Hematopoietic multipotent progenitor cell treated with erythropoietin and hydrocortisone succinate and interleukin-3 and kit ligand, for 6 days (in vitro differentiated cells): ENCODE results near the gene PTPRD.
"Not testable (repeated sequence)": the region's sequence is repeated elsewhere in the genome, so short reads cannot be mapped to it uniquely, and the experiment has no call there.

Source experiments
- DNase-seq: peaks from one replicate; pipeline ENCODE4 v3.0.0-alpha.2; 2015

The PTPRD gene

GRCh38 chr9:8946461-8946860 lies 1666.3 kb downstream of the PTPRD start:
- DNase-seq, result no peak

- no peak for DNase-seq
These were observed 1669.4 kb downstream of the PTPRD start for GRCh38 chr9:8943392-8943791.

GRCh38 chr9:8940650-8941049 lies 1672.2 kb downstream of the PTPRD start:
- no peak for DNase-seq

GRCh38 chr9:8926461-8926860 lies 1686.3 kb downstream of the PTPRD start:
- DNase-seq, result no peak

- no peak for DNase-seq
These were observed 1688.2 kb downstream of the PTPRD start for GRCh38 chr9:8924562-8924961.

GRCh38 chr9:8920478-8921183 lies 1692.2 kb downstream of the PTPRD start:
- DNase-seq, result not testable (repeated sequence)

GRCh38 chr9:8917956-8918739 lies 1694.7 kb downstream of the PTPRD start:
- DNase-seq, result no peak

GRCh38 chr9:8916771-8917170 lies 1696.0 kb downstream of the PTPRD start:
- DNase-seq, result no peak

- no peak for DNase-seq
These were observed 1704.9 kb downstream of the PTPRD start for GRCh38 chr9:8907868-8908267.

GRCh38 chr9:8905731-8906130 lies 1707.1 kb downstream of the PTPRD start:
- no peak for DNase-seq

GRCh38 chr9:8904771-8905515 lies 1707.9 kb downstream of the PTPRD start:
- no peak for DNase-seq

GRCh38 chr9:8903077-8903476 lies 1709.7 kb downstream of the PTPRD start:
- DNase-seq, result no peak

- no peak for DNase-seq
These were observed 1711.7 kb downstream of the PTPRD start for GRCh38 chr9:8901146-8901545.

- peak; percentile 2 for DNase-seq
These were observed 1713.3 kb downstream of the PTPRD start for GRCh38 chr9:8899511-8899910.

GRCh38 chr9:8895861-8896224 lies 1717.0 kb downstream of the PTPRD start:
- DNase-seq, result peak; percentile 71

GRCh38 chr9:8895106-8895860 lies 1717.5 kb downstream of the PTPRD start:
- no peak for DNase-seq

- DNase-seq, result no peak
These were observed 1722.1 kb downstream of the PTPRD start for GRCh38 chr9:8890695-8891094.

GRCh38 chr9:8889100-8889499 lies 1723.7 kb downstream of the PTPRD start:
- DNase-seq, result no peak

GRCh38 chr9:8888591-8888990 lies 1724.2 kb downstream of the PTPRD start:
- no peak for DNase-seq

GRCh38 chr9:8887369-8887768 lies 1725.4 kb downstream of the PTPRD start:
- no peak for DNase-seq

- DNase-seq, result no peak
These were observed 1729.5 kb downstream of the PTPRD start for GRCh38 chr9:8883321-8883720.

GRCh38 chr9:8880060-8880459 lies 1732.7 kb downstream of the PTPRD start:
- DNase-seq, result no peak

- DNase-seq, result no peak
These were observed 1733.5 kb downstream of the PTPRD start for GRCh38 chr9:8879284-8879683.
